DOHH2 (cell line): Measurements from ENCODE around the gene MBTPS1.

Experiments used
- CTCF ChIP-seq: fragments of 200-600 bp; sonication (generic); IDR thresholded peaks from one replicate; pipeline ENCODE4 v1.5.1; 2014; ENCODE audit warnings: antibody characterized with exemption, mild to moderate bottlenecking, low read depth, low read length; ENCODE audit not compliant: poor library complexity, severe bottlenecking
- EZH2phosphoT487 ChIP-seq: fragments of 200-600 bp; sonication (generic); IDR thresholded peaks from 2 replicates; pipeline ENCODE4 v1.6.1; 2017; ENCODE audit warnings: borderline replicate concordance, mild to moderate bottlenecking, antibody characterized with exemption, low read length, moderate library complexity, mixed read lengths

GRCh38 chr16:84105301-84105815, 11.4 kb downstream of the MBTPS1 start:
- TF ChIP-seq CTCF, result no peak
- TF ChIP-seq EZH2phosphoT487, result no peak
